PC-3 (cell line): ENCODE data around the gene RCAN2. TPM values are rescaled to one million over a fixed set of nuclear protein-coding genes. Genes with fewer than 3 reads are reported as not detected.

Source experiments
- ATAC-seq: fragments of 200-7000 bp; cut with Tn5 transposase; 2 replicates; pipeline ENCODE4 v1.9.1; 2020; ENCODE audit warnings: mild to moderate bottlenecking, moderate library complexity
- BruUV-seq: library from RNA; stranded (reverse); fragments of 400-500 nt; replicated peaks from 2 replicates; lab custom pipeline; 2021; lab: Mats Ljungman, UMichigan
- CTCF ChIA-PET: fragments of 300-600 bp; sonication (Branson Sonifier 250); formaldehyde crosslinking; loops from one replicate; lab custom pipeline; 2022; ENCODE audit warnings: antibody characterized with exemption; lab: Charles Lee
- POLR2A ChIA-PET: fragments of 300-600 bp; sonication (Branson Sonifier 250); formaldehyde crosslinking; loops from one replicate; lab custom pipeline; 2022; ENCODE audit warnings: antibody characterized with exemption; ENCODE audit not compliant: unreplicated experiment; lab: Charles Lee
- DNase-seq: peaks from one replicate; pipeline ENCODE4 v3.0.0-alpha.2; 2015
- H2AFZ ChIP-seq: fragments of 300-600 bp; sonication (generic); 2 replicates; pipeline ENCODE4 v1.6.0; 2016; ENCODE audit warnings: antibody characterized with exemption, low read length
- H3F3A ChIP-seq: fragments of 300-600 bp; sonication (generic); one replicate; pipeline ENCODE4 v1.6.0; 2017; ENCODE audit warnings: antibody characterized with exemption, low read length, control low read depth, mild to moderate bottlenecking; ENCODE audit not compliant: unreplicated experiment
- H3K27ac ChIP-seq: fragments of 300-600 bp; sonication (generic); 2 replicates; pipeline ENCODE4 v1.5.1; 2016; ENCODE audit warnings: mild to moderate bottlenecking, low read length
- H3K27me3 ChIP-seq: fragments of 300-600 bp; sonication (generic); 2 replicates; pipeline ENCODE4 v1.6.1; 2016; ENCODE audit warnings: low read length, mixed read lengths
- H3K36me3 ChIP-seq: fragments of 300-600 bp; sonication (generic); 2 replicates; pipeline ENCODE4 v1.6.1; 2016; ENCODE audit warnings: low read depth, mixed run types, low read length, mixed read lengths
- H3K4me1 ChIP-seq: fragments of 300-600 bp; sonication (generic); 2 replicates; pipeline ENCODE4 v1.5.1; 2016; ENCODE audit warnings: low read length; ENCODE audit not compliant: insufficient read depth
- H3K4me2 ChIP-seq: fragments of 300-600 bp; sonication (generic); 2 replicates; pipeline ENCODE4 v1.6.0; 2016; ENCODE audit warnings: low read length
- H3K4me3 ChIP-seq: fragments of 300-600 bp; sonication (generic); 2 replicates; pipeline ENCODE4 v1.5.1; 2016; ENCODE audit warnings: mild to moderate bottlenecking, low read length, mixed read lengths
- H3K79me2 ChIP-seq: fragments of 300-600 bp; sonication (generic); 2 replicates; pipeline ENCODE4 v1.6.1; 2017; ENCODE audit warnings: low read length, mixed read lengths
- H3K9ac ChIP-seq: fragments of 300-600 bp; sonication (generic); 2 replicates; pipeline ENCODE4 v1.6.0; 2016; ENCODE audit warnings: mild to moderate bottlenecking, low read length
- H3K9me2 ChIP-seq: fragments of 300-600 bp; sonication (generic); replicated peaks from 2 replicates; pipeline ENCODE4 v1.6.1; 2016; ENCODE audit warnings: mixed run types, low read length, mixed read lengths
- H3K9me3 ChIP-seq: fragments of 300-600 bp; sonication (generic); 2 replicates; pipeline ENCODE4 v1.6.1; 2016; ENCODE audit warnings: low read length, mixed read lengths
- H4K20me1 ChIP-seq: fragments of 300-600 bp; sonication (generic); 2 replicates; pipeline ENCODE4 v1.6.1; 2016; ENCODE audit warnings: low read length, mixed read lengths
- EZH2 ChIP-seq: fragments of 300-600 bp; sonication (generic); IDR thresholded peaks from one replicate; pipeline ENCODE4 v1.6.1; 2017; ENCODE audit warnings: antibody characterized with exemption, mild to moderate bottlenecking, low read length; ENCODE audit not compliant: unreplicated experiment
- EZH2phosphoT487 ChIP-seq: fragments of 300-600 bp; sonication (generic); IDR thresholded peaks from 2 replicates; pipeline ENCODE4 v1.6.1; 2018; ENCODE audit warnings: mild to moderate bottlenecking, antibody characterized with exemption, low read length, borderline replicate concordance
- intact Hi-C: fragments of 100-400 bp; cut with micrococcal nuclease; formaldehyde crosslinking; loops from 2 replicates; pipeline ENCODE4 v1.9.0; 2023
- total RNA-seq: library from RNA; depleted of rRNA; stranded (reverse); fragments of >200 nt; gene quantifications from 2 replicates; pipeline ENCODE4 v1.2.3, GENCODE V29; 2014
- TF ChIP-seq, protein P1 (sequence below): fragments of 300-600 bp; sonication (generic); conservative IDR thresholded peaks from 2 replicates; pipeline ENCODE4 v1.5.1; 2017; ENCODE audit warnings: antibody characterized with exemption, low read depth, mild to moderate bottlenecking, low read length

Gene RCAN2
- total RNA-seq, 1 experiment from 2014 or later = not detected

DNA sequence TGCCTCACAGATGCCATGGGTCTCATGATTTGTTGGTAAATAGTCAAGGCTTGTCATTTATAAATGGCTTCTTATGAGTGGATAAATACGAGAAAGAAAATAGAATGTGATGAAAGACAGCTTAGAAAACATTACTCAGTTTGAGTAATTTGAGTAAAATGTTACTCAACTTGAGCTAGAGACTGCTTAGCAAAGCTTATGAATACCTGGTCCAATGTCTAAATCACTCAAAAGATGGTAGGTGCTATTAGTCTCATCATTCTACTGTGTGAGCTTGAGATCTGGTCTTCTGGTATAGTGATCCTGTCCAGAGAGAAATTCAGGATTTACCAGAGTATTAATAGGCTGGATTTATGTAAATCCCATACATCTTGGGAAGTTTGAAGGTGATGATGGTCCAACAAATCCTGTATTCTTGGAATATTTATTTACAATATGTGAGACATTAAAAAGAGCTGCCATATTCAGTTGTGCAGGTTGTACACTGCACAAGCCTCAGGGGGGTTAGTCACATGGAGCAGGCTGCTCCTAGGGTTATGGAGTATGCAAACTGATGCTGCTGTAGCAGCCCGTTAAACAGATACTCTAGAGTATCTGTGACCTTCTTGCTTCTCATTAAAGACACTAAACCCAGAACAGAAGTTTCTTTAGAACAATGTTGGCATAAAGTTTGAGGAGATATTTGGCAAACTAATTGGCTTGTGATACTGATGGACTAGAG lies 112.9 kb downstream of the RCAN2 start:
- TF ChIP-seq EZH2 (no peak), EZH2phosphoT487 (no peak)
- TF ChIP-seq, protein P1, sequence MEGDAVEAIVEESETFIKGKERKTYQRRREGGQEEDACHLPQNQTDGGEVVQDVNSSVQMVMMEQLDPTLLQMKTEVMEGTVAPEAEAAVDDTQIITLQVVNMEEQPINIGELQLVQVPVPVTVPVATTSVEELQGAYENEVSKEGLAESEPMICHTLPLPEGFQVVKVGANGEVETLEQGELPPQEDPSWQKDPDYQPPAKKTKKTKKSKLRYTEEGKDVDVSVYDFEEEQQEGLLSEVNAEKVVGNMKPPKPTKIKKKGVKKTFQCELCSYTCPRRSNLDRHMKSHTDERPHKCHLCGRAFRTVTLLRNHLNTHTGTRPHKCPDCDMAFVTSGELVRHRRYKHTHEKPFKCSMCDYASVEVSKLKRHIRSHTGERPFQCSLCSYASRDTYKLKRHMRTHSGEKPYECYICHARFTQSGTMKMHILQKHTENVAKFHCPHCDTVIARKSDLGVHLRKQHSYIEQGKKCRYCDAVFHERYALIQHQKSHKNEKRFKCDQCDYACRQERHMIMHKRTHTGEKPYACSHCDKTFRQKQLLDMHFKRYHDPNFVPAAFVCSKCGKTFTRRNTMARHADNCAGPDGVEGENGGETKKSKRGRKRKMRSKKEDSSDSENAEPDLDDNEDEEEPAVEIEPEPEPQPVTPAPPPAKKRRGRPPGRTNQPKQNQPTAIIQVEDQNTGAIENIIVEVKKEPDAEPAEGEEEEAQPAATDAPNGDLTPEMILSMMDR = no peak
- DNase-seq = no peak
- Histone ChIP-seq H3K4me2 (no peak overlapping the region), H2AFZ (no peak overlapping the region), H3K9me3 (no peaks in the 10 kb centered on the region), H3K4me3 (no peak overlapping the region), H3K27ac (no peak overlapping the region), H3F3A (no peaks in the 10 kb centered on the region), H3K9me2 (no peaks in the 10 kb centered on the region), H3K4me1 (no peaks in the 10 kb centered on the region), H3K27me3 (peaks cover 91% of the 10 kb centered on the region), H3K9ac (no peak overlapping the region), H3K79me2 (no peaks in the 10 kb centered on the region), H3K36me3 (no peaks in the 10 kb centered on the region), H4K20me1 (no peaks in the 10 kb centered on the region)
- ATAC-seq = no peak
- POLR2A ChIA-PET = no interaction called here
- CTCF ChIA-PET = no interaction called here
- BruUV-seq = no TSS peak
- intact Hi-C loops = no loop called here

- Histone ChIP-seq H3K4me3 (no peak overlapping the region), H4K20me1 (no peaks in the 10 kb centered on the region), H2AFZ (no peak overlapping the region), H3K4me1 (no peaks in the 10 kb centered on the region), H3K36me3 (no peaks in the 10 kb centered on the region), H3K27ac (no peak overlapping the region), H3K4me2 (no peak overlapping the region), H3K9me2 (no peaks in the 10 kb centered on the region), H3K9me3 (no peaks in the 10 kb centered on the region), H3F3A (no peaks in the 10 kb centered on the region), H3K27me3 (peaks cover 89% of the 10 kb centered on the region), H3K79me2 (no peaks in the 10 kb centered on the region), H3K9ac (no peak overlapping the region)
- TF ChIP-seq, protein P1 = no peak
- TF ChIP-seq EZH2 (no peak), EZH2phosphoT487 (no peak)
- CTCF ChIA-PET = no interaction called here
- DNase-seq = no peak
- POLR2A ChIA-PET = no interaction called here
- no TSS peak for BruUV-seq
- intact Hi-C loops = no loop called here
- ATAC-seq = no peak
These were observed 114.0 kb downstream of the RCAN2 start for GRCh38 chr6:46377209-46377608.

DNA sequence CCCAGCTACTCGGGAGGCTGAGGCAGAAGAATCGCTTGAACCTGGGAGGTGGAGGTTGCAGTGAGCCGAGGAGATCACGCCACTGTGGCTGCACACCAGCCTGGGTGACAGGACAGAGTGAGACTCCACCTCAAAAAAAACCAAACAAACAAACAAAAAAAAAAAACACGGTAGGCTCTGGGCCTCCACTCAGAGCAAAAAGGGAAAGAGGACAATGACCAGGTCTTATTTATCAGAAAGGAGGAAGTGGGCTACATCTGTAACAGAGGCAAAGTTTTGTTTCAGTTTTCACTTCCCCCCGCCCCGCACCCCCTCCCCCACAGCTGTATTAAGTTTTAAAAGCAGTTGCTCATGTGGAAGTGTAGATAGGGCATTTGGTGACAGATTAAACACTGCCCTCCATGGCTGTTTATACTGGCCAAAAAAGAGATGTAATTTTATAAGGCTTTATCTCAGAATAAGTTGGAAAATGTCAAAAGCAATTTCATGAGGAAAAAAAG lies 114.6 kb downstream of the RCAN2 start:
- Histone ChIP-seq H3K4me2 (no peak overlapping the region), H3K36me3 (no peaks in the 10 kb centered on the region), H3K9ac (no peak overlapping the region), H4K20me1 (no peaks in the 10 kb centered on the region), H3K4me3 (no peak overlapping the region), H3K27ac (no peak overlapping the region), H3K79me2 (no peaks in the 10 kb centered on the region), H3K9me3 (no peaks in the 10 kb centered on the region), H3K27me3 (peaks cover 85% of the 10 kb centered on the region), H2AFZ (no peak overlapping the region), H3F3A (no peaks in the 10 kb centered on the region), H3K9me2 (no peaks in the 10 kb centered on the region), H3K4me1 (no peaks in the 10 kb centered on the region)
- ChIA-PET CTCF (no interaction called here), POLR2A (no interaction called here)
- DNase-seq = no peak
- intact Hi-C loops = no loop called here
- TF ChIP-seq EZH2phosphoT487 (no peak), EZH2 (no peak)
- TF ChIP-seq, protein P1 = no peak
- BruUV-seq = no TSS peak
- no peak for ATAC-seq
